Fibroblast of villous mesenchyme (primary cell): ENCODE data around the gene LYSMD1. TPM values are rescaled to one million over a fixed set of nuclear protein-coding genes. Genes with fewer than 3 reads are reported as not detected.

Source experiments
- DNase-seq: peaks from one replicate; pipeline ENCODE4 v3.0.0-alpha.2; 2010; ENCODE audit warnings: low read depth
- H3K4me3 ChIP-seq: 2 replicates; pipeline ENCODE4 v1.5.1; 2011; ENCODE audit warnings: low read depth, mild to moderate bottlenecking, low read length
- total RNA-seq: library from RNA; depleted of rRNA; stranded (reverse); fragments of >200 nt; gene quantifications from 2 replicates; pipeline ENCODE4 v1.2.3, GENCODE V29; 2012
- TF ChIP-seq, protein P1 (sequence below): IDR thresholded peaks from 2 replicates; pipeline ENCODE4 v1.5.1; 2012; ENCODE audit warnings: low read depth, mild to moderate bottlenecking, low read length; ENCODE audit not compliant: insufficient read depth

LYSMD1 gene
- total RNA-seq, 1 donor: 11.7 TPM

GRCh38 chr1:151132335-151133017, 33.2 kb downstream of the LYSMD1 start:
- no peak overlapping the region for H3K4me3 ChIP-seq
- TF ChIP-seq, protein P1, sequence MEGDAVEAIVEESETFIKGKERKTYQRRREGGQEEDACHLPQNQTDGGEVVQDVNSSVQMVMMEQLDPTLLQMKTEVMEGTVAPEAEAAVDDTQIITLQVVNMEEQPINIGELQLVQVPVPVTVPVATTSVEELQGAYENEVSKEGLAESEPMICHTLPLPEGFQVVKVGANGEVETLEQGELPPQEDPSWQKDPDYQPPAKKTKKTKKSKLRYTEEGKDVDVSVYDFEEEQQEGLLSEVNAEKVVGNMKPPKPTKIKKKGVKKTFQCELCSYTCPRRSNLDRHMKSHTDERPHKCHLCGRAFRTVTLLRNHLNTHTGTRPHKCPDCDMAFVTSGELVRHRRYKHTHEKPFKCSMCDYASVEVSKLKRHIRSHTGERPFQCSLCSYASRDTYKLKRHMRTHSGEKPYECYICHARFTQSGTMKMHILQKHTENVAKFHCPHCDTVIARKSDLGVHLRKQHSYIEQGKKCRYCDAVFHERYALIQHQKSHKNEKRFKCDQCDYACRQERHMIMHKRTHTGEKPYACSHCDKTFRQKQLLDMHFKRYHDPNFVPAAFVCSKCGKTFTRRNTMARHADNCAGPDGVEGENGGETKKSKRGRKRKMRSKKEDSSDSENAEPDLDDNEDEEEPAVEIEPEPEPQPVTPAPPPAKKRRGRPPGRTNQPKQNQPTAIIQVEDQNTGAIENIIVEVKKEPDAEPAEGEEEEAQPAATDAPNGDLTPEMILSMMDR: no peak
- no peak for DNase-seq

GRCh38 chr1:151131701-151132334, 33.9 kb downstream of the LYSMD1 start:
- peak; percentile 31 for DNase-seq
- TF ChIP-seq, protein P1: no peak

DNA sequence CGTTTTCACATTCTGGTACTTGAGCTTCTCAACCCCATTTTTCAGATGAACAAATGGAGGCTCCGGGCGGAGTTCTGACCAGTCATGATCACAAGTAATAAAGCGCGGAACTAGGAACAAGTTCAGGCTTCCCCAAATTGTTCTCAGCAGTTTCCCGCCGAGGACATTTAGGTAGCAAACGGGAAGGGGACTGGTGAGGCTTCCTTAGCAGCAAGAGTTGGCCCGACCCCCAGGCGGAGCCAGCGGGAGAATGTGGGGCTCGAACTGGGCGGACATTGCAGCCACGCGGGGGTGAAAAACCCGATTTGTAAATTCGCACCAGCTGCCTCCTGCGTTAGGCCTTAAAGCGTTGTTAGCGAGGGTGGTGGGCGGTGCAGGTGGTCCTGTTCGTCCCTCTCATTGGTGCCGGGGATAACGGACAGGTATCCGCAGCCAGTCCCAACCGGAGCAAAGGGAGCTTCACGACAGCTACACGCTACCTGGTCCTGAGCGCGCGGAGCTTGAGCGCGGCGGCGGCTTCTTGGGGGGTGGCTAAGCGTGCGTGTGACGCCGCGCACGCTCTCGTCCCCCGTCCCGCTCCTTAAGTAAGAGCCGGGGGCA, 34.6 kb downstream of the LYSMD1 start:
- DNase-seq: peak; percentile 91
- TF ChIP-seq, protein P1: no peak
- peak overlapping the region; percentile 52 for H3K4me3 ChIP-seq

More at GRCh38 chr1:151131701-151132334, 33.9 kb downstream of the LYSMD1 start:
- peak overlapping the region; percentile 52 for H3K4me3 ChIP-seq

DNA sequence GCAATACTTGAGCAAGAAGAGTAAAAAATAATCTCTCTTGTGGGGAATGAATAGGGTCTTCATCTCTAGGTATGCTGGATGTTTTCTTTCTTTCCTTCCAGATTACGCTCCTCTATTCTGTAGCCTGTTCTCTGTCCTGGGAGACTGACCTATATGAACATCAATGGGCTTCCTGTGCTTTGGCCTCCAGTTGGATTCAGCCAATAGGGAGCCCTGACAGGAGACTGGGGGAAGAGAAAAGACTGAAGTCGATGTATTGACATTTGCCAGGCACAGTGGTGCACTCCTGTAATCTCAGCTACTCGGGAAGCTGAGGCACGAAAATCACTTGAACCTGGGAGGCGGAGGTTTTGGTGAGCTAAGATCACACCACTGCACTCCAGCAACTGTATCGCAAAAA, 36.9 kb downstream of the LYSMD1 start:
- no peak overlapping the region for H3K4me3 ChIP-seq
- TF ChIP-seq, protein P1: no peak
- no peak for DNase-seq

DNA sequence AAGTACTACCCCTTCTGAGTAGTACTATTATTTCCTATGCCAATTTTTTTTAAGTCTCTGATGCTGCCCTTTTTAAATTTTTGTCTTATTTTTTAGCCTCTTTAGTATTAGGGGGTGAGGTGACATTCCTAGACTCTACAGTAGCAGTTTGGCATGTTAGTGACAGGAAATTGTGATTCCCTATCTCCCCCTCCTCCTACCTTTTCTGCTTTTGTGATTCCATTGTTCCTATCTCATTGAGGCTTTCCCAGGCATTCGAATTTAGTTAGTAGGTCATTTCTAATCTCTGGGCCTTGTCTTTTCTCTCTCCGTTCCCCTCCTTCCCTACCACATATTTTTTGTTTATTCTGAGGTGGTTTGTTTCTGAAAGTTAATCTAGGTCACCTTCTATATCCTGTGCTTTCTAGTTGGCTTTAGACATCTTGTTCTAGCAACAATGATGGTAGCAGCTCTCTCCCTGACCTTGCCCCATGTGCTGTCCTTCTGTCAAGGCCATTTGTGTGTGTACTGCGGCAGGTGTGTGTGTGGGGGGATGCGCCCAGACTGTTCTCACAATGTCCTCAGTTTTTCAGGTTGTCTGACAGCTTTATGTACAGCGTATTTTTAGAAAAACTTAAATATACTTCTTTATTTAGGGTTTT, 40.8 kb downstream of the LYSMD1 start:
- DNase-seq: no peak
- H3K4me3 ChIP-seq: no peak overlapping the region
- TF ChIP-seq, protein P1: no peak

GRCh38 chr1:151113877-151114276, 51.8 kb downstream of the LYSMD1 start:
- TF ChIP-seq, protein P1: no peak
- no peak for DNase-seq
- H3K4me3 ChIP-seq: no peak overlapping the region

Other genes with a start within 250 kb of the LYSMD1 start
- 26.1 and 34.1 TPM in 2 replicates for gene SETDB1, start 239.5 kb downstream of the LYSMD1 start, total RNA-seq
- gene CERS2, start 191.1 kb downstream of the LYSMD1 start, total RNA-seq: 89.9 and 142 TPM in 2 replicates
- 0.32 and 0.86 TPM in 2 replicates for gene ANXA9, start 183.6 kb downstream of the LYSMD1 start, total RNA-seq
- 10.8 and 11.0 TPM in 2 replicates for gene MINDY1, start 159.0 kb downstream of the LYSMD1 start, total RNA-seq
- gene PRUNE1, start 157.5 kb downstream of the LYSMD1 start, total RNA-seq: 9.7 and 12.1 TPM in 2 replicates
- gene BNIPL, start 129.3 kb downstream of the LYSMD1 start, total RNA-seq: under 0.01 TPM in 2 replicates
- 2.6 and 3.0 TPM in 2 replicates for gene C1orf56, start 118.2 kb downstream of the LYSMD1 start, total RNA-seq
- 47.0 and 68.2 TPM in 2 replicates for gene CDC42SE1, start 106.3 kb downstream of the LYSMD1 start, total RNA-seq
- 8.1 and 9.1 TPM in 2 replicates for gene MLLT11, start 105.5 kb downstream of the LYSMD1 start, total RNA-seq
- 7.1 and 9.5 TPM in 2 replicates for gene GABPB2, start 95.1 kb downstream of the LYSMD1 start, total RNA-seq
- gene SEMA6C, start 19.3 kb downstream of the LYSMD1 start, total RNA-seq: 0.86 and 1.3 TPM in 2 replicates
- gene TNFAIP8L2, start 9.3 kb downstream of the LYSMD1 start, total RNA-seq: not detected in 2 replicates
- gene SCNM1, start 242 bp upstream of the LYSMD1 start, total RNA-seq: 23.7 and 31.2 TPM in 2 replicates
- gene TMOD4, start 10.1 kb upstream of the LYSMD1 start, total RNA-seq: not detected in 2 replicates
- gene VPS72, start 24.3 kb upstream of the LYSMD1 start, total RNA-seq: 40.3 and 44.0 TPM in 2 replicates
- 78.3 and 131 TPM in 2 replicates for gene PIP5K1A, start 32.6 kb upstream of the LYSMD1 start, total RNA-seq
- gene PSMD4, start 88.8 kb upstream of the LYSMD1 start, total RNA-seq: 135 and 139 TPM in 2 replicates
- 12.6 and 16.4 TPM in 2 replicates for gene ZNF687, start 116.4 kb upstream of the LYSMD1 start, total RNA-seq
- gene PI4KB, start 161.5 kb upstream of the LYSMD1 start, total RNA-seq: 61.2 and 85.5 TPM in 2 replicates
- gene RFX5, start 181.3 kb upstream of the LYSMD1 start, total RNA-seq: 34.8 and 58.7 TPM in 2 replicates
- gene SELENBP1, start 206.8 kb upstream of the LYSMD1 start, total RNA-seq: 23.3 and 27.7 TPM in 2 replicates
- 427 and 490 TPM in 2 replicates for gene PSMB4, start 233.7 kb upstream of the LYSMD1 start, total RNA-seq